Ishikawa (cell line): ENCODE results near the gene CHST11.

Experiments used
- EGR1 ChIP-seq: IDR thresholded peaks from 2 replicates; pipeline ENCODE4 v1.6.1; 2012
- EP300 ChIP-seq: IDR thresholded peaks from 2 replicates; pipeline ENCODE4 v1.6.1; 2012; ENCODE audit warnings: borderline replicate concordance
- TAF1 ChIP-seq: IDR thresholded peaks from 2 replicates; pipeline ENCODE4 v1.6.1; 2012; ENCODE audit warnings: low read depth, mild to moderate bottlenecking
- TEAD4 ChIP-seq: IDR thresholded peaks from 2 replicates; pipeline ENCODE4 v1.6.1; 2012
- YY1 ChIP-seq: IDR thresholded peaks from 2 replicates; pipeline ENCODE4 v1.6.1; 2012; ENCODE audit warnings: low read depth

GRCh38 chr12:104713444-104713843 is 256.7 kb downstream of the CHST11 start:
- TF ChIP-seq TAF1, result no peak
- TF ChIP-seq EGR1, result no peak
- no peak for TF ChIP-seq TEAD4
- no peak for TF ChIP-seq YY1
- TF ChIP-seq EP300, result no peak
